GM19099 (cell line): Measurements from ENCODE around the gene HECA.

ENCODE experiments used
- POLR2A ChIP-seq: IDR thresholded peaks from 3 replicates; pipeline ENCODE4 v1.6.1; 2011; ENCODE audit warnings: low read depth; ENCODE audit not compliant: insufficient read length; ENCODE audit errors: extremely low read depth

Gene HECA, protein sequence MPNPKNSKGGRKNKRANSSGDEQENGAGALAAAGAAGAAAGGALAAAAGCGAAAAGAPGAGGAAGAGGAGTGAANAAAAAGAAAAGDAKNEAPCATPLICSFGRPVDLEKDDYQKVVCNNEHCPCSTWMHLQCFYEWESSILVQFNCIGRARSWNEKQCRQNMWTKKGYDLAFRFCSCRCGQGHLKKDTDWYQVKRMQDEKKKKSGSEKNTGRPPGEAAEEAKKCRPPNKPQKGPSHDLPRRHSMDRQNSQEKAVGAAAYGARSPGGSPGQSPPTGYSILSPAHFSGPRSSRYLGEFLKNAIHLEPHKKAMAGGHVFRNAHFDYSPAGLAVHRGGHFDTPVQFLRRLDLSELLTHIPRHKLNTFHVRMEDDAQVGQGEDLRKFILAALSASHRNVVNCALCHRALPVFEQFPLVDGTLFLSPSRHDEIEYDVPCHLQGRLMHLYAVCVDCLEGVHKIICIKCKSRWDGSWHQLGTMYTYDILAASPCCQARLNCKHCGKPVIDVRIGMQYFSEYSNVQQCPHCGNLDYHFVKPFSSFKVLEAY

GRCh38 chr6:139134817-139135577 lies at the start of gene HECA:
Gene HECA (plus strand): TSS chr6:139135080. CDS start chr6:139135397, 317 bp downstream.
- peak; percentile 31 for TF ChIP-seq POLR2A

- TF ChIP-seq POLR2A, result no peak
Observed at GRCh38 chr6:139091826-139092225, 43.1 kb upstream of the HECA start.

DNA sequence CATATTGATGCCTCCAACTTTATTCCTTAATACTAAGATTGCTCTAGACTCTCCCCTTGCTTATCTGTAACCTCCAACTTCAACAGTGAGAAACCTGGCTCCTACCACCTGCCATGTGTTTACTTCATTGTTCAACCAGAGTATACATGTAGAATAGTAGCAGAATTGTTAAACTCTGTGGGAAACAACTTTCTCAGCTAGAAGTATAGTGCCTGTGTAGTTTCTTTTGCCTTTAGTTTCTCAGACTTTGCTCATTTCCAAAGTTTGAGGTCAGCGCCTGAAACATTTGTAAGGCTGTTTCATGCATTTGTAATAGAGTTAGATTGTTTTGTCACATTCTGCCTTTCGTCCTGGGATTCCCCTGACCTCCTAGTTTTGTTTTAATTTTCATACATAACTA lies 34.9 kb upstream of the HECA start:
- TF ChIP-seq POLR2A, result no peak

DNA sequence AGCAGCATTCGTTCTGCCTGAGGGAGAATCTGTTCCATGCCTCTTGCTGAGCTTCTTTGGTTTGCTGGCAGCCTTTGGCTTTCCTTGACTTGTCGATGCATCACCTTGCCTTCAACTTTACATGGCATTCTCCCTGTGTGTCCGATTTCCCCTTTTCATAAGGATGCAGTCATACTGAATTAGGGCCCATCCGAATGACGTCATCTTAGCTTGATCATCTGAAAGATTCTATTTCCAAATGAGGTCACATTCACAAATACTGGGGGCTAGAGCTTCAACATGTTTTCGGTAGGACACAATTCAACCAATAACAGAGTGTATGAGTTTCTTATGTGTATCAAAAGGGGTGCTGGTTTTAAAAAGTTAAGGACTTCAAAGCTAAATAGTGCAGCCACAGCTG lies 27.8 kb upstream of the HECA start:
- TF ChIP-seq POLR2A, result no peak

- no peak for TF ChIP-seq POLR2A
Observed at GRCh38 chr6:139108378-139108777, 26.5 kb upstream of the HECA start.

GRCh38 chr6:139109558-139109957 lies 25.3 kb upstream of the HECA start:
- no peak for TF ChIP-seq POLR2A

GRCh38 chr6:139112146-139112545 lies 22.7 kb upstream of the HECA start:
- TF ChIP-seq POLR2A, result no peak

GRCh38 chr6:139112561-139112960 lies 22.3 kb upstream of the HECA start:
- no peak for TF ChIP-seq POLR2A

DNA sequence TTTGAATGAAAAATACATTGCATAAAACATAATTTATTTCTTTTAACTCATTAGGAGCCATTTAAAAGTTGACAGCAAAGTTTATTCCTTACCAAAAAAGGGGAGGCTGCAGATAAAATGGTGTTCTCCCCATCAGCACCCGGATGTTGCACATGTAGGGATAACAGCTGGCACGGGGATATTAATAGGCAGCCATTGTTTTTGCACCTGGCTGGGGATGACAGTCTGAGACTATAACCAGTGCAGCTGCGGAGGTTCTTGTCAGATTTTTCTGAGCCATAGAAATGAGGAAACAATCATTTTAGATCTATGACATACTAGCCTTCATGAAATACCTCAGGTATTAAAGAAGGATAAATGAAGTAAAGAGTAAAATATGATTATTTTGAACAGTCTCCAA lies 20.1 kb upstream of the HECA start:
- no peak for TF ChIP-seq POLR2A

DNA sequence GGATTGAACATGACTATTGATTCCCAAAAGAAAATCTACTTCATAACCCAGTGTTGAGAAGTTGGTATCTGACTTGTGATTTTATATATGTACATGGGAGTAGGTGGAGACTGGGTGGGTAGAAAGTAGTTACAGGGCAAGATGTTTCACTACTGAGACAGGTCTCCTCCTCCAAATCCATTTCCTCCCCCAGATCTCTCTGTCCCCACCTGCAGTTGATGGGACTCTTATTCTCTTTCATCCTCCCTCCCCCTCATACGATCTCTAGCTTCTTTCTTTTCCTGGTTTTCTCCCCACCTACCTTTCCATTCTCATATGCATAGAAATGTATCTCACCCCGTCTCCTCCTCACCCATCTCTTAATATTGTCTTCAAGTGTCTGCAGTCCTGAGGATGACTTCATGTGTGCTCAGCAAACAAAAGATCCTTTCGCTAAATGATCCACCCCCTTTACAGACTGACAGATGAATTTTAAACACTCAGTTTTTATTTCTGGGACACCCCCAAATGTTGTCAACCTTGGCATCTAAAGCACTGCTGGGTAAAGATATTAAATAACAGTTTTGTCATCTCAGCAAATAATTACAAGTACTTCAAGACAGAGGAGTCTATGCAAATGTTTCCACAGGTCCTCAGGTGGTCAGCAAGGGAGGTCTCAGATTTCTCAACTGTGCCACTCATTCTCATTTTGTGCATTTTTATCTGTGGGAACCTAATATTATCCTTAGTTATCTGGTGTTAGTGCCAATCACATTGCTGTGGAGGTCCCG lies 18.7 kb upstream of the HECA start:
- TF ChIP-seq POLR2A, result no peak

DNA sequence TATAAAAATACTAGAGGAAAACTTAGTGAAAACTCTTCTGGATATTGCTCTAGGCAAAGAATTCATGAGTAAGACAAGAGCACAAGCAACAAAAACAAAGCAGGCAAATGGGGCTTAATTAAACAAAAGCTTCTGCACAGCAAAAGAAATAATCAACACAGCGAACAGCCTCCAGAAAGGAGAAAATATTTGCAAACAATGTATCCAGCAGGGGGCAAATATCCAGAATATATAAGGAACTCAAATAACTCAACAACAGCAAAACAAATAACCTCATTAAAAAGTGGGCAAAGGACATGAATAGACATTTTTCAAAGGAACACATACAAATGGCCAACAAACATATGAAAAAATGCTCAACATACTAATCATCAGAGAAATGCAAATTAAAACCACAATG lies 17.1 kb upstream of the HECA start:
- no peak for TF ChIP-seq POLR2A

- TF ChIP-seq POLR2A, result no peak
Observed at GRCh38 chr6:139119552-139119951, 15.3 kb upstream of the HECA start.

DNA sequence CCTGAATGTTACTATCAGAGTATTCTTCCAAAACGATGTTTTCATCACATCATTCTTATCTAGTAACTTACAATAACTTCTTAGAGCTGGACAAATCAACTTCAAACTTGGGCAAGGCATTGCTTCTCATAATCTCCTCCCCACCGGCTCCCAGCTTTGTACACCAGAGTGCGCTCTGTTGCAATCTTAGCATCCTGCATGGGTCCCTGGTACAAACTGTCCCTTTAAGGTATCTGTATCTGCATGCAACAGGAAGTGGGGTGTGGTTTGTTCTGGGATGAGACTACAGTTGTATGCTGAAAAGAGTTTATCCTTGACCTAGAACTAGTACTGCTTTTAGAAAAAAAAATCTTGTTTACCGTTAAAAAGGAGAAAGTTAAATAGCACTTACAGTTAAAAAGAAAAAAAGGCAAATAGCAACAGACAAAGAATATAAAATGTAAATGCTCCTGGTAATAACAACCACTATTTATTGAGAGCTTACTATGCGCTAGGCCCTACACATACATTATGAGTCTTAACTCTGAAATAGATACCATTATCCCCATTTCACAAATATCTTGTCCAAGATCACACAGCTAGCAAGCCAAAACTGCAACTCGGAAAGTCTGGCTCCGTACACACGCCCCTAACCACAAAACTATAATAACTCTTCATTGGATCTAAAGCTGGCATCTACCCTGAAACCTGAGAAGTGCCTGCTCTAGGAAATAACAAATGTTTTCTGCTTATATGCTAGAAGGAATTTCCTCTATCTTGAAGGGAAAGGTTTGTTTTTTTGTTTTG lies 9.8 kb upstream of the HECA start:
- TF ChIP-seq POLR2A, result no peak

DNA sequence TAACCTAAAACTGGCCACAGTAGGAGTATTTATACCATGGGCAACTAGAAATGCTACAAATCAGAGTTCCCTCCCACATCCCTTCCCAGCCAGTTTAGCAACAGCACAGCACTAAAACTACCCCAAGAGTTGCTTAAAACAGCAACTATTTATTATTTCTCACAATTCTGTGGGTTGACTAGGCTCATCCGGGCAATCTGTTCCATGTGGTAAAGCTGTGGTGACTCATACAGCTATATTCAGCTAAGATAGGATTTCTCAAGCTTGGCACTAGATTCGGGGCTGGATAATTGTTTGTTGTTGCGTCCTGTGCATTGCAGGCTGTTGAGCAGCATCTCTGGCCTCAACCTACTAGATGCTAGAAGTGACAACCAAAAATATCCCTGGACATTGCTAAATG lies 8.6 kb upstream of the HECA start:
- TF ChIP-seq POLR2A, result no peak
